IMR-90 (cell line): Measurements from ENCODE around the gene LYPD5. TPM values are rescaled to one million over a fixed set of nuclear protein-coding genes. Genes with fewer than 3 reads are reported as not detected.
A peak's percentile ranks its signal among the peaks of the same experiment; 100 is the strongest.

ENCODE experiments used
- ATAC-seq: fragments of 200-7000 bp; cut with Tn5 transposase; 2 replicates; pipeline ENCODE4 v1.9.1; 2020; ENCODE audit warnings: low read depth, mild to moderate bottlenecking, moderate library complexity
- BruUV-seq: library from RNA; stranded (reverse); fragments of 400-500 nt; replicated peaks from 2 replicates; lab custom pipeline; 2021; lab: Mats Ljungman, UMichigan
- CTCF ChIA-PET: fragments of 300-600 bp; formaldehyde crosslinking; extraction: SDS; loops from one replicate; lab custom pipeline; 2021; ENCODE audit warnings: antibody characterized with exemption; lab: Yijun Ruan, JAX
- POLR2A ChIA-PET: fragments of 300-600 bp; sonication (Branson Sonifier 250); formaldehyde crosslinking; loops from one replicate; lab custom pipeline; 2022; ENCODE audit warnings: antibody characterized with exemption; ENCODE audit not compliant: unreplicated experiment; lab: Charles Lee
- DNase-seq: peaks from one replicate; pipeline ENCODE4 v3.0.0; 2013
- H2AFZ ChIP-seq: replicated peaks from 2 replicates; pipeline ENCODE3; 2013; ENCODE audit warnings: low read length, mild to moderate bottlenecking; ENCODE audit not compliant: poor library complexity
- H2AK5ac ChIP-seq: 2 replicates; pipeline ENCODE4 v1.6.1; 2013; ENCODE audit warnings: low read depth, low read length, inconsistent platforms
- H2AK9ac ChIP-seq: replicated peaks from 2 replicates; pipeline ENCODE3; 2013; ENCODE audit warnings: mild to moderate bottlenecking, low read depth, low read length, moderate library complexity; ENCODE audit not compliant: poor library complexity
- H2BK120ac ChIP-seq: 2 replicates; pipeline ENCODE4 v1.6.1; 2013; ENCODE audit warnings: low read depth, low read length, inconsistent platforms
- H2BK15ac ChIP-seq: 3 replicates; pipeline ENCODE4 v1.6.1; 2013; ENCODE audit warnings: low read depth, low read length, inconsistent platforms
- H2BK20ac ChIP-seq: 2 replicates; pipeline ENCODE4 v1.6.1; 2013; ENCODE audit warnings: low read depth, mild to moderate bottlenecking, inconsistent platforms, low read length, moderate library complexity
- H2BK5ac ChIP-seq: 2 replicates; pipeline ENCODE4 v1.6.1; 2013; ENCODE audit warnings: mild to moderate bottlenecking, low read depth, low read length, inconsistent platforms; ENCODE audit not compliant: poor library complexity, severe bottlenecking
- H3K14ac ChIP-seq: replicated peaks from 2 replicates; pipeline ENCODE4 v1.6.1; 2013; ENCODE audit warnings: low read depth, low read length, inconsistent platforms
- H3K18ac ChIP-seq: 2 replicates; pipeline ENCODE4 v1.6.1; 2013; ENCODE audit warnings: low read depth, low read length, control low read depth
- H3K23ac ChIP-seq: 2 replicates; pipeline ENCODE4 v1.6.1; 2013; ENCODE audit warnings: low read depth, low read length, inconsistent platforms
- H3K27ac ChIP-seq: 2 replicates; pipeline ENCODE4 v1.5.1; 2013; ENCODE audit warnings: mild to moderate bottlenecking, control low read depth, low read length; ENCODE audit not compliant: insufficient read depth
- H3K27me3 ChIP-seq: 2 replicates; pipeline ENCODE4 v1.6.1; 2013; ENCODE audit warnings: low read length; ENCODE audit not compliant: control insufficient read depth, insufficient read depth
- H3K36me3 ChIP-seq: 2 replicates; pipeline ENCODE4 v1.6.1; 2013; ENCODE audit warnings: low read length, mixed read lengths; ENCODE audit not compliant: control insufficient read depth, insufficient read depth
- H3K4ac ChIP-seq: 2 replicates; pipeline ENCODE4 v1.6.1; 2013; ENCODE audit warnings: low read depth, low read length, inconsistent platforms
- H3K4me1 ChIP-seq: 2 replicates; pipeline ENCODE4 v1.6.1; 2013; ENCODE audit warnings: low read length, mixed read lengths; ENCODE audit not compliant: control insufficient read depth, insufficient read depth
- H3K4me2 ChIP-seq: 2 replicates; pipeline ENCODE4 v1.6.1; 2013; ENCODE audit warnings: low read depth, mild to moderate bottlenecking, control low read depth, low read length, moderate library complexity
- H3K4me3 ChIP-seq: 2 replicates; pipeline ENCODE4 v1.5.1; 2013; ENCODE audit warnings: low read depth, mild to moderate bottlenecking, control low read depth, low read length, moderate library complexity; ENCODE audit not compliant: insufficient read depth
- H3K56ac ChIP-seq: 2 replicates; pipeline ENCODE4 v1.6.1; 2013; ENCODE audit warnings: low read length, inconsistent platforms; ENCODE audit not compliant: insufficient read depth; ENCODE audit errors: extremely low read depth
- H3K79me1 ChIP-seq, 2 experiments: 2 replicates each; pipeline ENCODE4 v1.6.1; 2013; ENCODE audit warnings: low read length in 2 of 2, inconsistent platforms in 1 of 2, low read depth in 1 of 2
- H3K9ac ChIP-seq: 2 replicates; pipeline ENCODE4 v1.6.1; 2013; ENCODE audit warnings: low read depth, low read length, control low read depth
- H3K9me1 ChIP-seq: 2 replicates; pipeline ENCODE4 v1.6.1; 2013; ENCODE audit warnings: low read length, inconsistent platforms; ENCODE audit not compliant: insufficient read depth
- H3K9me3 ChIP-seq: 2 replicates; pipeline ENCODE4 v1.6.1; 2013; ENCODE audit warnings: low read length; ENCODE audit not compliant: control insufficient read depth, insufficient read depth
- H4K20me1 ChIP-seq: 2 replicates; pipeline ENCODE4 v1.6.1; 2013; ENCODE audit warnings: low read length, inconsistent platforms; ENCODE audit not compliant: insufficient read depth
- H4K5ac ChIP-seq: 2 replicates; pipeline ENCODE4 v1.6.1; 2013; ENCODE audit warnings: mild to moderate bottlenecking, low read depth, low read length, control low read depth
- H4K8ac ChIP-seq, 2 experiments: 2 replicates each; pipeline ENCODE4 v1.6.1; 2013; ENCODE audit warnings: low read depth in 2 of 2, low read length in 2 of 2, control low read depth in 1 of 2, inconsistent platforms in 1 of 2
- H4K91ac ChIP-seq: 2 replicates; pipeline ENCODE4 v1.6.1; 2013; ENCODE audit warnings: low read depth, low read length, inconsistent platforms; ENCODE audit not compliant: insufficient read depth
- BHLHE40 ChIP-seq: fragments of 150-350 bp; IDR thresholded peaks from 2 replicates; pipeline ENCODE4 v1.6.1; 2016; ENCODE audit warnings: mild to moderate bottlenecking, low read depth, low read length
- CEBPB ChIP-seq: IDR thresholded peaks from 2 replicates; pipeline ENCODE4 v1.6.1; 2012; ENCODE audit warnings: low read depth, low read length, improper control_type of control experiment
- CHD1 ChIP-seq: IDR thresholded peaks from 2 replicates; pipeline ENCODE4 v1.6.1; 2012; ENCODE audit warnings: low read depth, low read length, improper control_type of control experiment
- FOS ChIP-seq: fragments of 150-350 bp; IDR thresholded peaks from 2 replicates; pipeline ENCODE4 v1.6.1; 2016; ENCODE audit warnings: low read depth, low read length
- MAFK ChIP-seq: IDR thresholded peaks from 2 replicates; pipeline ENCODE4 v1.6.1; 2012; ENCODE audit warnings: low read depth, low read length, improper control_type of control experiment
- MAZ ChIP-seq: IDR thresholded peaks from 2 replicates; pipeline ENCODE4 v1.6.1; 2012; ENCODE audit warnings: low read depth, mild to moderate bottlenecking, low read length, improper control_type of control experiment, moderate library complexity, borderline replicate concordance
- MXI1 ChIP-seq: IDR thresholded peaks from 2 replicates; pipeline ENCODE4 v1.6.1; 2012; ENCODE audit warnings: low read depth, mild to moderate bottlenecking, low read length, moderate library complexity, borderline replicate concordance
- NFE2L2 ChIP-seq: fragments of 150-350 bp; IDR thresholded peaks from 2 replicates; pipeline ENCODE4 v1.6.1; 2016; ENCODE audit warnings: low read depth, mild to moderate bottlenecking, low read length
- POLR2A ChIP-seq: IDR thresholded peaks from 2 replicates; pipeline ENCODE4 v1.6.1; 2012; ENCODE audit warnings: mild to moderate bottlenecking, low read depth, low read length
- RAD21 ChIP-seq: IDR thresholded peaks from 2 replicates; pipeline ENCODE4 v1.6.1; 2012; ENCODE audit warnings: low read length, improper control_type of control experiment
- RCOR1 ChIP-seq: IDR thresholded peaks from 2 replicates; pipeline ENCODE4 v1.6.1; 2012; ENCODE audit warnings: mild to moderate bottlenecking, low read length, improper control_type of control experiment; ENCODE audit not compliant: insufficient replicate concordance
- RFX5 ChIP-seq: IDR thresholded peaks from 2 replicates; pipeline ENCODE4 v1.8.0; 2012; ENCODE audit warnings: low read depth, mild to moderate bottlenecking, low read length, moderate library complexity
- SMC3 ChIP-seq: fragments of 150-350 bp; IDR thresholded peaks from 2 replicates; pipeline ENCODE4 v1.6.1; 2016; ENCODE audit warnings: low read depth, mild to moderate bottlenecking, antibody characterized with exemption, low read length, moderate library complexity
- WGBS, 2 experiments: methylation state at CpG; one replicate each; pipeline versions ENCODE4 v1.1.5 to v1.1.7; 2013; ENCODE audit warnings: missing lambda C conversion rate in 2 of 2; ENCODE audit not compliant: insufficient read length in 1 of 2; ENCODE audit errors: extremely low coverage in 2 of 2; 5-methylcytosine and 5-hydroxymethylcytosine counted together
- dilution Hi-C: fragments of 300-500 bp; cut with HindIII; formaldehyde crosslinking; loops from one replicate; pipeline ENCODE4 v1.14.3; 2018; ENCODE audit warnings: low sequenced_read_pairs; ENCODE audit not compliant: unreplicated experiment
- in situ Hi-C: fragments of 300-500 bp; cut with MboI; formaldehyde crosslinking; loops from 3 replicates; pipeline ENCODE4 v1.14.3; 2019; ENCODE audit warnings: low sequenced_read_pairs, inconsistent platforms, mixed read lengths
- intact Hi-C: fragments of 100-400 bp; cut with micrococcal nuclease; formaldehyde crosslinking; loops from 2 replicates; pipeline ENCODE4 v1.10.0; 2022
- polyA plus RNA-seq, 3 experiments: library from polyadenylated mRNA; depleted of rRNA; stranded (reverse); fragments of >200 nt; gene quantifications; 2 replicates each; pipeline ENCODE4 v1.2.3, GENCODE V29; 2012; ENCODE audit warnings: low replicate concordance in 1 of 3
- total RNA-seq: library from RNA; depleted of rRNA; stranded (reverse); fragments of >200 nt; gene quantifications from 2 replicates; pipeline ENCODE4 v1.2.3, GENCODE V29; 2012
- TF ChIP-seq, protein P1 (sequence below): fragments of 150-350 bp; IDR thresholded peaks from 2 replicates; pipeline ENCODE4 v1.6.1; 2016; ENCODE audit warnings: low read depth, mild to moderate bottlenecking, low read length, moderate library complexity, borderline replicate concordance
- TF ChIP-seq, protein P2 (sequence below): fragments of 150-350 bp; IDR thresholded peaks from 2 replicates; pipeline ENCODE4 v1.6.1; 2017; ENCODE audit warnings: mild to moderate bottlenecking, antibody characterized with exemption, low read length, low read depth
- TF ChIP-seq, protein P3 (sequence below): conservative IDR thresholded peaks from 2 replicates; pipeline ENCODE4 v1.5.1; 2012; ENCODE audit warnings: mild to moderate bottlenecking, low read depth, low read length, improper control_type of control experiment

The LYPD5 gene
- total and polyA plus RNA-seq, 2 of the 4 experiments (the other 2 are of a cell fraction) = 0.31 to 0.36 TPM

DNA sequence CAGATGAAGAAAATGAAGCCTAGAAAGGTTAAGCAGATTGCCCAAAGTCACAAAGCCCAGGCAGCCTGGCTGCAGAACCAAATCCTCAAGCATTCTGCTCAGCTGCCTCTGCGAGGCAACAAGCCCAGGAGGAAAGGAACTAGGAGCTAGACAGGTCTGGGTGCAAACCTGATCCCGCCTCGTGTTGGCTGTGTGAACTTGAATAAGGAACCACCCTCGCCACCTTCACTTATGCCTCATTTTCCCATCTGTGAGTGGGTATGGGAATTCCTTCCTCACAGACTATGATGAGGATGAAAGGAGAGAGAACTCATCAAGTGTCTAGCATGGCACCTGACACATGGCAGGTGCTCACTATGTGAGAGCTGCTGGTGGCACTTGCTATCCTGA lies 54.0 kb downstream of the LYPD5 start:
- H3K4me2 ChIP-seq = no peak overlapping the region
- in situ Hi-C loops = loop anchor here (5.0 kb wide), 1 partner anchor 34 kb away; the partner anchor contains the start of gene KCNN4
- H2BK120ac ChIP-seq = no peak overlapping the region
- H3K27me3 ChIP-seq = no peaks in the 10 kb centered on the region
- H2BK15ac ChIP-seq = no peak overlapping the region
- no peak overlapping the region for H3K14ac ChIP-seq
- H3K36me3 ChIP-seq = peaks cover 44% of the 10 kb centered on the region
- no peak overlapping the region for H3K18ac ChIP-seq
- dilution Hi-C loops = no loop called here
- H4K20me1 ChIP-seq = peaks cover 20% of the 10 kb centered on the region; the same call in 1 of the 2 replicates
- no peak overlapping the region for H3K23ac ChIP-seq
- H2AK9ac ChIP-seq = peak overlapping the region; percentile 39
- no peaks in the 10 kb centered on the region for H3K9me3 ChIP-seq
- no peak overlapping the region for H2BK5ac ChIP-seq
- TF ChIP-seq POLR2A = no peak
- TF ChIP-seq FOS = no peak
- TF ChIP-seq, protein P1, sequence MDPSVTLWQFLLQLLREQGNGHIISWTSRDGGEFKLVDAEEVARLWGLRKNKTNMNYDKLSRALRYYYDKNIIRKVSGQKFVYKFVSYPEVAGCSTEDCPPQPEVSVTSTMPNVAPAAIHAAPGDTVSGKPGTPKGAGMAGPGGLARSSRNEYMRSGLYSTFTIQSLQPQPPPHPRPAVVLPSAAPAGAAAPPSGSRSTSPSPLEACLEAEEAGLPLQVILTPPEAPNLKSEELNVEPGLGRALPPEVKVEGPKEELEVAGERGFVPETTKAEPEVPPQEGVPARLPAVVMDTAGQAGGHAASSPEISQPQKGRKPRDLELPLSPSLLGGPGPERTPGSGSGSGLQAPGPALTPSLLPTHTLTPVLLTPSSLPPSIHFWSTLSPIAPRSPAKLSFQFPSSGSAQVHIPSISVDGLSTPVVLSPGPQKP = no peak
- no peak for TF ChIP-seq MXI1
- TF ChIP-seq RAD21 = no peak
- TF ChIP-seq NFE2L2 = no peak
- TF ChIP-seq CEBPB = no peak
- TF ChIP-seq BHLHE40 = no peak
- no peak for TF ChIP-seq SMC3
- TF ChIP-seq, protein P2, sequence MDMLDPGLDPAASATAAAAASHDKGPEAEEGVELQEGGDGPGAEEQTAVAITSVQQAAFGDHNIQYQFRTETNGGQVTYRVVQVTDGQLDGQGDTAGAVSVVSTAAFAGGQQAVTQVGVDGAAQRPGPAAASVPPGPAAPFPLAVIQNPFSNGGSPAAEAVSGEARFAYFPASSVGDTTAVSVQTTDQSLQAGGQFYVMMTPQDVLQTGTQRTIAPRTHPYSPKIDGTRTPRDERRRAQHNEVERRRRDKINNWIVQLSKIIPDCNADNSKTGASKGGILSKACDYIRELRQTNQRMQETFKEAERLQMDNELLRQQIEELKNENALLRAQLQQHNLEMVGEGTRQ = no peak
- TF ChIP-seq MAFK = no peak
- TF ChIP-seq RCOR1 = no peak
- no peak for TF ChIP-seq RFX5
- no peak for TF ChIP-seq MAZ
- no peak for TF ChIP-seq CHD1
- TF ChIP-seq, protein P3, sequence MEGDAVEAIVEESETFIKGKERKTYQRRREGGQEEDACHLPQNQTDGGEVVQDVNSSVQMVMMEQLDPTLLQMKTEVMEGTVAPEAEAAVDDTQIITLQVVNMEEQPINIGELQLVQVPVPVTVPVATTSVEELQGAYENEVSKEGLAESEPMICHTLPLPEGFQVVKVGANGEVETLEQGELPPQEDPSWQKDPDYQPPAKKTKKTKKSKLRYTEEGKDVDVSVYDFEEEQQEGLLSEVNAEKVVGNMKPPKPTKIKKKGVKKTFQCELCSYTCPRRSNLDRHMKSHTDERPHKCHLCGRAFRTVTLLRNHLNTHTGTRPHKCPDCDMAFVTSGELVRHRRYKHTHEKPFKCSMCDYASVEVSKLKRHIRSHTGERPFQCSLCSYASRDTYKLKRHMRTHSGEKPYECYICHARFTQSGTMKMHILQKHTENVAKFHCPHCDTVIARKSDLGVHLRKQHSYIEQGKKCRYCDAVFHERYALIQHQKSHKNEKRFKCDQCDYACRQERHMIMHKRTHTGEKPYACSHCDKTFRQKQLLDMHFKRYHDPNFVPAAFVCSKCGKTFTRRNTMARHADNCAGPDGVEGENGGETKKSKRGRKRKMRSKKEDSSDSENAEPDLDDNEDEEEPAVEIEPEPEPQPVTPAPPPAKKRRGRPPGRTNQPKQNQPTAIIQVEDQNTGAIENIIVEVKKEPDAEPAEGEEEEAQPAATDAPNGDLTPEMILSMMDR = no peak
- H3K56ac ChIP-seq = no peak overlapping the region
- H3K27ac ChIP-seq = no peak overlapping the region
- 100% methylated on average over 1 of the region's 4 CpGs; no CpG with 5 or more reads in 1 of the 2 experiments for WGBS, 2 experiments
- no peak for DNase-seq
- intact Hi-C loops = no loop called here
- H3K4me3 ChIP-seq = no peak overlapping the region
- ChIA-PET CTCF (no interaction called here), POLR2A (no interaction called here)
- H3K4me1 ChIP-seq = peaks cover 7% of the 10 kb centered on the region
- no peak overlapping the region for H2BK20ac ChIP-seq
- peaks cover 8% of the 10 kb centered on the region; the same call in 1 of the 2 replicates for H3K9me1 ChIP-seq
- no TSS peak for BruUV-seq
- H3K9ac ChIP-seq = no peak overlapping the region
- no peak for ATAC-seq
- H3K79me1 ChIP-seq = peaks cover 5 to 60% of the 10 kb centered on the region in 2 experiments
- no peak overlapping the region for H4K91ac ChIP-seq
- no peak overlapping the region for H4K8ac ChIP-seq
- no peak overlapping the region for H4K5ac ChIP-seq
- H3K4ac ChIP-seq = no peak overlapping the region
- H2AFZ ChIP-seq = no peak overlapping the region
- H2AK5ac ChIP-seq = no peak overlapping the region
